K562 (cell line): ENCODE data around the gene IFRD1. TPM values are rescaled to one million over a fixed set of nuclear protein-coding genes. Genes with fewer than 3 reads are reported as not detected.

Experiments used
- ARNT ChIP-seq, 2 experiments: fragments of 450-650 bp; IDR thresholded peaks; 2 replicates each; pipeline ENCODE4 v1.6.1; 2016; ENCODE audit warnings: mild to moderate bottlenecking in 1 of 2
- FOXM1 ChIP-seq, 2 experiments: fragments of 450-650 bp in 1 of 2; sonication (generic) in 1 of 2; formaldehyde crosslinking in 1 of 2; IDR thresholded peaks; 2 replicates each; pipeline versions ENCODE4 v1.6.1 to v1.9.0; 2017 to 2022; ENCODE audit warnings: low read depth in 2 of 2, mild to moderate bottlenecking in 2 of 2, missing genetic modification reagents in 1 of 2, moderate library complexity in 1 of 2
- HDAC1 ChIP-seq, 2 experiments: fragments of 450-650 bp; IDR thresholded peaks; 2 replicates each; pipeline ENCODE4 v1.6.1; 2016 to 2017; ENCODE audit warnings: inconsistent platforms in 1 of 2, mild to moderate bottlenecking in 1 of 2, moderate library complexity in 1 of 2
- HNRNPK ChIP-seq: fragments of 200-400 bp; formaldehyde crosslinking; IDR thresholded peaks from one replicate; pipeline ENCODE4 v1.6.1; 2018; ENCODE audit warnings: mild to moderate bottlenecking, low read depth, low read length; ENCODE audit not compliant: poor library complexity, severe bottlenecking
- HOXB6 ChIP-seq: fragments of 250-450 bp; sonication (Bioruptor Pico); IDR thresholded peaks from 2 replicates; pipeline ENCODE4 v1.5.1; 2022; ENCODE audit warnings: mild to moderate bottlenecking, borderline replicate concordance
- MEIS2 ChIP-seq: fragments of 450-650 bp; IDR thresholded peaks from 2 replicates; pipeline ENCODE4 v1.6.1; 2014; ENCODE audit warnings: mild to moderate bottlenecking; ENCODE audit not compliant: partially characterized antibody
- POLR3G ChIP-seq: IDR thresholded peaks from 2 replicates; pipeline ENCODE4 v1.6.1; 2011; ENCODE audit not compliant: insufficient read length, insufficient replicate concordance; ENCODE audit errors: extremely low read depth
- POU5F1 ChIP-seq: fragments of 150-350 bp; IDR thresholded peaks from 2 replicates; pipeline ENCODE4 v1.6.1; 2014; ENCODE audit warnings: borderline replicate concordance, low read length, low read depth, mild to moderate bottlenecking; ENCODE audit not compliant: partially characterized antibody
- PTRF ChIP-seq: fragments of 450-650 bp; IDR thresholded peaks from 2 replicates; pipeline ENCODE4 v1.6.1; 2016; ENCODE audit warnings: mild to moderate bottlenecking, missing genetic modification characterization, missing compliant biosample characterization
- SNRNP70 ChIP-seq: fragments of 200-400 bp; formaldehyde crosslinking; optimal IDR thresholded peaks from 2 replicates; pipeline ENCODE3; 2017; ENCODE audit warnings: low read depth, low read length
- SRSF9 ChIP-seq: fragments of 200-400 bp; formaldehyde crosslinking; IDR thresholded peaks from 2 replicates; pipeline ENCODE4 v1.6.1; 2017; ENCODE audit warnings: low read depth, low read length, borderline replicate concordance
- STAT6 ChIP-seq: sonication (generic); formaldehyde crosslinking; IDR thresholded peaks from 2 replicates; pipeline ENCODE4 v1.8.1; 2023; ENCODE audit warnings: mild to moderate bottlenecking, missing genetic modification reagents
- TAF15 ChIP-seq: fragments of 200-400 bp; formaldehyde crosslinking; IDR thresholded peaks from 2 replicates; pipeline ENCODE4 v1.6.1; 2017; ENCODE audit warnings: mild to moderate bottlenecking, low read depth, low read length, moderate library complexity
- U2AF1 ChIP-seq: fragments of 200-400 bp; formaldehyde crosslinking; optimal IDR thresholded peaks from 2 replicates; pipeline ENCODE3; 2017; ENCODE audit warnings: mild to moderate bottlenecking, low read depth, low read length, moderate library complexity
- ZBED1 ChIP-seq: IDR thresholded peaks from 2 replicates; pipeline ENCODE4 v1.6.1; 2014
- ZNF197 ChIP-seq: fragments of 200-800 bp; sonication (Bioruptor generic); IDR thresholded peaks from 2 replicates; pipeline ENCODE4 v1.6.1; 2016; ENCODE audit warnings: low read depth, missing genetic modification characterization, missing compliant biosample characterization
- ZNF316 ChIP-seq: fragments of 450-650 bp; IDR thresholded peaks from 2 replicates; pipeline ENCODE4 v1.6.1; 2016
- ZNF695 ChIP-seq: fragments of 450-650 bp; formaldehyde crosslinking; IDR thresholded peaks from 2 replicates; pipeline ENCODE4 v1.4.0; 2020; ENCODE audit warnings: mild to moderate bottlenecking, moderate library complexity
- ZSCAN29 ChIP-seq: fragments of 450-650 bp; IDR thresholded peaks from 2 replicates; pipeline ENCODE4 v1.6.1; 2017
- polyA plus RNA-seq, 8 experiments: library from polyadenylated mRNA; depleted of rRNA in 4 of 8; stranded (reverse) in 5 of 8; unstranded in 3 of 8; fragments of >200 nt; fragmentation: Nextera tagmentation in 2 of 8; fragmentation: Illumina TruSeq in 1 of 8; extraction: Ambion mirVana in 2 of 8; extraction: Trizol in 1 of 8; gene quantifications; 2 replicates each; pipeline versions ENCODE4 v1.2.1 to v1.2.3, GENCODE V29; 2011 to 2014; ENCODE audit warnings: inconsistent platforms in 1 of 8, missing spikeins in 1 of 8
- total RNA-seq, 7 experiments: library from RNA; depleted of rRNA in 6 of 7; stranded (reverse); fragments of >200 nt in 6 of 7; fragmentation: Illumina TruSeq in 2 of 7; extraction: Trizol in 2 of 7; gene quantifications; 2 replicates each; pipeline versions ENCODE4 v1.2.1 to v1.2.3, GENCODE V29; 2011 to 2021; ENCODE audit warnings: low replicate concordance in 1 of 7
- TF ChIP-seq, protein P1 (sequence below): fragments of 450-650 bp; IDR thresholded peaks from one replicate; pipeline ENCODE4 v1.6.1; 2018; ENCODE audit warnings: mild to moderate bottlenecking, moderate library complexity; ENCODE audit not compliant: partially characterized antibody
- TF ChIP-seq, protein P2 (sequence below): fragments of 450-650 bp; formaldehyde crosslinking; IDR thresholded peaks from 2 replicates; pipeline ENCODE4 v1.4.0; 2022; ENCODE audit warnings: mild to moderate bottlenecking, moderate library complexity

Gene IFRD1
- total and polyA plus RNA-seq, 9 of the 15 experiments (the other 6 are each of a cell fraction or from before 2014, with no cell fraction given), result 27.6 to 81.8 (median 68.1) TPM

DNA sequence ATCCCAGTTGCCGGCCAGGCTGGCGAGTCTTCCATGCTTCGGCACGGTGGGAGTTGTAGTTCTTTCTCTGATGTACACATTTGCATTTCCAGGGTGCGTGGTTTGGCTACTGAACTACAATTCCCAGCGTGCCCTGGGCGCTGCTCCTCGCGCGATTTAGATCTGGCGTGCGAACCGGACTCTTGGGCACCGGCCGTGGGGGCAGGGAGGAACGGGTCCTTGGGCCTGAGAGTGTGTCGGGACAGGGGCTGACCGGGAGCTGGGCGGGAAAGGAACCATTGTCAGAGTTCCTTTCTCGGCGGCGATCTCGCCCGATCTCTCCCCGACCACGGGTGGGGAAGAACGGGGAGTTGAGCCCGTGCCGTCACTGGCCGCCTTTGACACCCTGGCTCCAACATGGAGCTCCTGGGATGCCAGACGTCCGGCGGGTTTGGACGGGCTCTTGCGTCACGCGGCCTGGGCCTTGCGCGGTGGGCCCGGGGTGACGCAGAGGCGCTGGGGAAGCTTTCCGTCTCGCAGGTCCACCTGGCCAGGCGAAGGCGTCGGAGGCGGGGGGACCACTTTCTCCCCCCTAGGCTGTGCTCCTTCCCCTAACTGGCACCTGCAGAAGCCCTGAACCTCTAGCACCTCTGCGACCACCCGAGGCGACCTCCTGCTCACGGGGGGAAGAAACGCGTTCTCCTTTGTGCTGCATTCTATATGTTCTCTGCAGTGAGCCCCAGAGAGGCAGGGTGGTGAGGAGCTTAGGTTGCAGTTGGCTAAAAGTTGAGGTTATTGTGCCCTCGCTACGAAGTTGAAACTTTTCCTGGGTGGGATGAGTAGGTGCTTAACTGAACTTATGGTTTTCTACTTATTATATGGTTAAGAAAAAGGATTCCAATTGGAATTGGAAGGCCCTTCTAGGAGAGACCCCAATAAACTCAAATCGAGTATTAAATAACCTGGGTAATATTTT is 824 bp downstream of the IFRD1 start (continued):
- TF ChIP-seq, protein P1, sequence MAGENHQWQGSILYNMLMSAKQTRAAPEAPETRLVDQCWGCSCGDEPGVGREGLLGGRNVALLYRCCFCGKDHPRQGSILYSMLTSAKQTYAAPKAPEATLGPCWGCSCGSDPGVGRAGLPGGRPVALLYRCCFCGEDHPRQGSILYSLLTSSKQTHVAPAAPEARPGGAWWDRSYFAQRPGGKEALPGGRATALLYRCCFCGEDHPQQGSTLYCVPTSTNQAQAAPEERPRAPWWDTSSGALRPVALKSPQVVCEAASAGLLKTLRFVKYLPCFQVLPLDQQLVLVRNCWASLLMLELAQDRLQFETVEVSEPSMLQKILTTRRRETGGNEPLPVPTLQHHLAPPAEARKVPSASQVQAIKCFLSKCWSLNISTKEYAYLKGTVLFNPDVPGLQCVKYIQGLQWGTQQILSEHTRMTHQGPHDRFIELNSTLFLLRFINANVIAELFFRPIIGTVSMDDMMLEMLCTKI, result no peak
- TF ChIP-seq SNRNP70, result no peak
- no peak for TF ChIP-seq FOXM1 (IDR thresholded peaks at IDR 0.05; ENCODE audit: low read depth)
- peak; percentile 61; the same call in 1 of the 2 replicates for TF ChIP-seq FOXM1 (CRISPR knock-in tag; IDR thresholded peaks at IDR 0.05; ENCODE audit: low read depth)
- no peak for TF ChIP-seq POLR3G
- TF ChIP-seq ZNF316, result no peak
- no peak; the same call in 1 of the 2 replicates for TF ChIP-seq STAT6 (CRISPR knock-in tag)
- peak in 1 of 2 experiments; percentile 73; a peak in 2 of 4 replicates for TF ChIP-seq HDAC1 (IDR thresholded peaks at IDR 0.05)
- TF ChIP-seq, protein P2, sequence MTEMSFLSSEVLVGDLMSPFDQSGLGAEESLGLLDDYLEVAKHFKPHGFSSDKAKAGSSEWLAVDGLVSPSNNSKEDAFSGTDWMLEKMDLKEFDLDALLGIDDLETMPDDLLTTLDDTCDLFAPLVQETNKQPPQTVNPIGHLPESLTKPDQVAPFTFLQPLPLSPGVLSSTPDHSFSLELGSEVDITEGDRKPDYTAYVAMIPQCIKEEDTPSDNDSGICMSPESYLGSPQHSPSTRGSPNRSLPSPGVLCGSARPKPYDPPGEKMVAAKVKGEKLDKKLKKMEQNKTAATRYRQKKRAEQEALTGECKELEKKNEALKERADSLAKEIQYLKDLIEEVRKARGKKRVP (CRISPR knock-in tag), result peak; percentile 78
- no peak for TF ChIP-seq U2AF1
- TF ChIP-seq ZNF695 (CRISPR knock-in tag), result no peak
- TF ChIP-seq TAF15, result no peak
- TF ChIP-seq ZNF197 (CRISPR knock-in tag), result peak; percentile 93
- no peak; a peak in 1 of 4 replicates for TF ChIP-seq ARNT (IDR thresholded peaks at IDR 0.05)
- no peak for TF ChIP-seq SRSF9
- no peak for TF ChIP-seq PTRF (tag)
- no peak for TF ChIP-seq HOXB6
- no peak for TF ChIP-seq MEIS2
- TF ChIP-seq ZSCAN29, result no peak
- no peak for TF ChIP-seq HNRNPK
- TF ChIP-seq ZBED1, result no peak
- TF ChIP-seq POU5F1, result peak; percentile 76
